Adrenal gland (tissue), 12 donors: ENCODE measurements around the gene WDR72. TPM values are rescaled to one million over a fixed set of nuclear protein-coding genes. Genes with fewer than 3 reads are reported as not detected.
"Not testable (repeated sequence)": the region's sequence is repeated elsewhere in the genome, so short reads cannot be mapped to it uniquely, and the experiment has no call there.

Experiments
- DNase-seq, 7 donors: peaks; one replicate each; pipeline ENCODE4 v3.0.0-alpha.2; 2019 to 2020
- H3K27ac ChIP-seq, 5 donors: fragments of 200-600 bp; sonication (generic) in 4 of 5; 1 replicate in 3 of 5; 2 replicates in 2 of 5; pipeline versions ENCODE4 v1.5.1 to v1.8.0; 2016 to 2020; ENCODE audit warnings: mild to moderate bottlenecking in 1 of 5
- H3K27me3 ChIP-seq: fragments of 200-600 bp; 2 replicates; pipeline ENCODE4 v1.8.0; 2021
- H3K36me3 ChIP-seq, 2 donors: fragments of 200-600 bp; replicated peaks in 1 of 2; 1 replicate in 1 of 2; 2 replicates in 1 of 2; pipeline versions ENCODE4 v1.5.1 to v1.8.0; 2018 to 2022
- H3K4me1 ChIP-seq, 2 donors: fragments of 200-600 bp; replicated peaks in 1 of 2; 1 replicate in 1 of 2; 2 replicates in 1 of 2; pipeline versions ENCODE4 v1.5.1 to v1.8.0; 2018 to 2021
- H3K4me3 ChIP-seq, 4 donors: fragments of 200-600 bp; sonication (generic) in 3 of 4; one replicate each; pipeline ENCODE4 v1.5.1; 2016 to 2018
- H3K9me3 ChIP-seq, 3 donors: fragments of 200-600 bp; sonication (generic) in 1 of 3; replicated peaks in 1 of 3; 1 replicate in 2 of 3; 2 replicates in 1 of 3; pipeline versions ENCODE4 v1.5.1 to v1.8.0; 2016 to 2021
- CTCF ChIP-seq, 6 experiments: fragments of 450-650 bp in 4 of 6; fragments of 200-600 bp in 2 of 6; sonication (generic) in 1 of 6; IDR thresholded peaks; 1 replicate in 5 of 6; 2 replicates in 1 of 6; pipeline versions ENCODE4 v1.5.1 to v1.8.0; 2016 to 2021; ENCODE audit warnings: antibody characterized with exemption in 6 of 6, mild to moderate bottlenecking in 2 of 6, moderate library complexity in 1 of 6
- POLR2A ChIP-seq, 2 donors: fragments of 450-650 bp; IDR thresholded peaks; one replicate each; pipeline ENCODE4 v1.6.1; 2017; ENCODE audit warnings: antibody characterized with exemption in 2 of 2, mild to moderate bottlenecking in 2 of 2, moderate library complexity in 1 of 2
- WGBS, 4 donors: extraction: QIAGEN DNeasy Blood & Tissue Kit in 2 of 4; methylation state at CpG; one replicate each; pipeline versions ENCODE4 v1.1.5 to v1.1.7; 2013 to 2017; 5-methylcytosine and 5-hydroxymethylcytosine counted together
- intact Hi-C, 2 donors: fragments of 100-400 bp; cut with DNase I; formaldehyde crosslinking; loops; one replicate each; pipeline versions ENCODE4 v1.14.1 to v1.15.0; 2022 to 2023
- polyA plus RNA-seq, 3 donors: library from polyadenylated mRNA; stranded (reverse); fragments of 200-250 nt in 2 of 3; fragments of 350-450 nt in 1 of 3; fragmentation: Illumina TruSeq in 1 of 3; extraction: RNeasy Lipid Tissue Mini Kit (QIAGEN cat#74804) in 1 of 3; gene quantifications; one replicate each; pipeline ENCODE4 v1.2.3, GENCODE V29; 2013 to 2014
- total RNA-seq, 9 donors: library from RNA; depleted of rRNA in 4 of 9; stranded (reverse); fragments of >200 nt in 4 of 9; fragments of 120-200 nt in 1 of 9; fragmentation: NEBNext Ultra II Directional in 1 of 9; extraction: Animal tissue kit (Norgen Biotek cat#: 25700) in 1 of 9; gene quantifications; one replicate each; pipeline versions ENCODE4 v1.1.0 to v1.2.4, GENCODE V29; 2013 to 2023
- donor health status: healthy with polysubstance abuse.
- donor health status: Bipolar disorder and iron deficiency.
- donor health status: DM: yes; HTN: yes; CAD: no.
- donor health status: DM: no; HTN: no; CAD: no.
- donor health status: DM: no; HTN: no; CAD: no.
- donor health status: DM: yes; HTN: yes; CAD: no.

The WDR72 gene
- total and polyA plus RNA-seq, 12 donors, result 0.06 to 0.35 (median 0.12) TPM; not detected in 8

GRCh38 chr15:53709821-53710220 is 49.6 kb downstream of the WDR72 start:
- Histone ChIP-seq H3K36me3 (no peaks in the 10 kb centered on the region), H3K9me3 (no peaks in the 10 kb centered on the region), H3K27me3 (no peaks in the 10 kb centered on the region), H3K4me1 (no peaks in the 10 kb centered on the region), H3K4me3 (no peak overlapping the region), H3K27ac (no peak overlapping the region)
- intact Hi-C loops, result no loop called here
- 33 to 39% (median 37%) methylated on average over 2 of the region's 2 CpGs for WGBS, 4 donors
- no peak for DNase-seq
- no peak for TF ChIP-seq POLR2A (IDR thresholded peaks at IDR 0.05)
- no peak for TF ChIP-seq CTCF (IDR thresholded peaks at IDR 0.05)

DNA sequence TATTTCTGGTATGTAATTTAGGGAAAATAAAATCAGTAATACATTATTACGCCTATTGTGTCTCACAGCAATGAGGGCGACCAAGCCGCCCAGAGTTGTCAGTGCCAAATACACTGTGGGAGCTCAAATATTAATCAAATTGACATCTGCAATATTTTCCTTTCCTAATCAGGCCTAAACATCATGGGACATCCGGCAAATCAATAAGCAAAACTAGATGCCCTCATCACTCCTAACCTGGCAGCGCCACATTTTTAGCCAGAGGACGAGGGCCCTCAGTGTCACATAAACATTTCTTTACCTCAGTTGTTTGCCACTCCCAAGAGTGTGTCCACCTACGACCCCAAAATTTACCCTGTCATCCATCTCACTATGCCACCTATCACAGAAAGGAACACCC is 64.1 kb downstream of the WDR72 start:
- Histone ChIP-seq H3K9me3 (no peaks in the 10 kb centered on the region), H3K4me3 (no peak overlapping the region), H3K36me3 (no peaks in the 10 kb centered on the region), H3K27ac (no peak overlapping the region), H3K27me3 (no peaks in the 10 kb centered on the region), H3K4me1 (no peaks in the 10 kb centered on the region)
- no peak for DNase-seq
- intact Hi-C loops, result no loop called here
- WGBS, 4 donors, result 82 to 86% (median 82%) methylated on average over 7 of the region's 7 CpGs
- no peak for TF ChIP-seq CTCF (IDR thresholded peaks at IDR 0.05)
- TF ChIP-seq POLR2A (IDR thresholded peaks at IDR 0.05), result no peak

GRCh38 chr15:53694476-53694874 is 65.0 kb downstream of the WDR72 start:
- no peak for DNase-seq
- no peak for TF ChIP-seq POLR2A (IDR thresholded peaks at IDR 0.05)
- no peak for TF ChIP-seq CTCF (IDR thresholded peaks at IDR 0.05)

GRCh38 chr15:53693729-53694475 is 65.6 kb downstream of the WDR72 start:
- 29 to 40% (median 35%) methylated on average over 7 of the region's 7 CpGs for WGBS, 4 donors
- Histone ChIP-seq H3K4me3 (no peak overlapping the region), H3K27me3 (no peaks in the 10 kb centered on the region), H3K4me1 (no peaks in the 10 kb centered on the region), H3K27ac (no peak overlapping the region), H3K36me3 (no peaks in the 10 kb centered on the region), H3K9me3 (no peaks in the 10 kb centered on the region)
- DNase-seq, result peak; percentile 23 to 54 (median 39)
- intact Hi-C loops, result no loop called here
- no peak for TF ChIP-seq POLR2A (IDR thresholded peaks at IDR 0.05)
- no peak for TF ChIP-seq CTCF (IDR thresholded peaks at IDR 0.05)

More at GRCh38 chr15:53694476-53694874, 65.0 kb downstream of the WDR72 start:
- intact Hi-C loops, result no loop called here
- Histone ChIP-seq H3K4me3 (no peak overlapping the region), H3K27me3 (no peaks in the 10 kb centered on the region), H3K36me3 (no peaks in the 10 kb centered on the region), H3K27ac (no peak overlapping the region), H3K4me1 (no peaks in the 10 kb centered on the region), H3K9me3 (no peaks in the 10 kb centered on the region)
- WGBS, 4 donors, result 43 to 54% (median 51%) methylated on average over 1 of the region's 1 CpG

GRCh38 chr15:53684162-53684561 is 75.3 kb downstream of the WDR72 start:
- H3K4me3 ChIP-seq, H3K27ac ChIP-seq, H3K4me1 ChIP-seq, DNase-seq, intact Hi-C loops, H3K36me3 ChIP-seq, H3K9me3 ChIP-seq, H3K27me3 ChIP-seq: not testable (repeated sequence)
- 80 to 95% (median 90%) methylated on average over 7 to 23 of the region's 23 CpGs for WGBS, 4 donors
